M059J (cell line): ENCODE results near the gene LRRN2. TPM values are rescaled to one million over a fixed set of nuclear protein-coding genes. Genes with fewer than 3 reads are reported as not detected.
A peak's percentile ranks its signal among the peaks of the same experiment; 100 is the strongest.
"Not testable (repeated sequence)": the region's sequence is repeated elsewhere in the genome, so short reads cannot be mapped to it uniquely, and the experiment has no call there.

Experiments
- DNase-seq: peaks from one replicate; pipeline ENCODE4 v3.0.0-alpha.2; 2012; ENCODE audit warnings: low read depth
- total RNA-seq: library from RNA; depleted of rRNA; stranded (reverse); fragments of >200 nt; shearing (Covaris generic); gene quantifications from 2 replicates; pipeline ENCODE4 v1.2.3, GENCODE V29; 2014; rRNA removed

LRRN2 gene
- total RNA-seq = 0.02 TPM in 1 of 2 replicates, not detected in the other

DNA sequence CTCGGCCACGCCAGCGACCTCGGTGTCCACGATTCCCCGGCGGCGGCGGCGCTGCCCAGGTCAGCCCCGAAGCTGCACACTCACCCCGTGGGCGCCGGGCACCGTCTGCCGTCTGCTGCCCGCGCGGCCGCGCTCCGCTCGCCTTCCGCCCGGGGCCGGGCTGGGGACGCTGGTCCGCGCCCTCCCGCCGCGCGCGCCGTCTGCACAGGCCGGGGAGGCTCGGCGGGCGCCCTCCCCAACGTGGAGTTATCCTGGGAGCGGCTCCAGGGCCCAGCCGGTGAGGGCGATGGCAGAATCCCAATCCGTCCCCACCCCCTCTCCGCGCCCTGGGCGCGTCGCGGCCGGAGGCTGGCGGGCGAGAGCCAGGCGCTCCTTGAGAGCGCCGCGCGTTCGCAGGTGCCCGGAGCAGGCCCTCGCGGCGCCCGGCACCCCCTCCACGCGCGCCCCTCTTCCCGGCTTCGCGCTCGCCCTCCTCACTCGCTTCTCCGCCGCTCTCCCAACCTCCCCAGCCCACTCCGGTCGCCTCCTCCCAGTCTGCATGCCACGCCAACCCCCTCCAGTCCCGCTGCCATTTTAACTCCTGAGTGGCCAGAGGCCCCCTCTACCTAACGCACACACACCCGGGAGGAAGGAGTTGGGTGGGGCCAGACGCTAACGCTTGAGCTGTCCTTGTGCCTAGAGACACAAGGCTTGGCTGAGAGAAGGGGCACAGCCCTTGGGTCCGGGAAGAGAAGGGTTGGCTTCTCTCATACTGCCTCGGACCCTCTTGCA is at the start of gene LRRN2:
Gene LRRN2 (minus strand): TSS at position 503 of the 771 bp plus-strand sequence. CDS start 65,746 bp downstream, outside the sequence.
- DNase-seq = no peak

DNA sequence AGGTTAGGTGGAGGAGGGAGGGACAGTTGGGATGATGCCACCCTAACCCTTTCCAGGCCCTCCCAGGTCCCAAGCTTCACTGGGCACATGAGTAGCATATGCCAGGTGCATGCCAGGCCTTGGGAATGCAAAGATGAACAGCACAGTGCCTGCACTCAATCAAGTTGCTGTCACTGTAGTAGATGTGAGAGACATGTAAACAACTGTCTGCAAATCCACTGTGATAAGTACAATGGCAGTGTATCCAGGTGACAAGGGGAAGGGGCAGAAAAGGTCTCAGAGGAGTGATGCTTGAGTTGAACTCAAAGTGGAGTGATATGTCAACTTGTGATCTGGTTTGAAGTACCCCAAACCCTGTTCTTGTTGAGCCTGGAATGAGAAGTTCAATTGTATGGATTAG is 49.5 kb upstream of the LRRN2 start:
- no peak for DNase-seq

DNA sequence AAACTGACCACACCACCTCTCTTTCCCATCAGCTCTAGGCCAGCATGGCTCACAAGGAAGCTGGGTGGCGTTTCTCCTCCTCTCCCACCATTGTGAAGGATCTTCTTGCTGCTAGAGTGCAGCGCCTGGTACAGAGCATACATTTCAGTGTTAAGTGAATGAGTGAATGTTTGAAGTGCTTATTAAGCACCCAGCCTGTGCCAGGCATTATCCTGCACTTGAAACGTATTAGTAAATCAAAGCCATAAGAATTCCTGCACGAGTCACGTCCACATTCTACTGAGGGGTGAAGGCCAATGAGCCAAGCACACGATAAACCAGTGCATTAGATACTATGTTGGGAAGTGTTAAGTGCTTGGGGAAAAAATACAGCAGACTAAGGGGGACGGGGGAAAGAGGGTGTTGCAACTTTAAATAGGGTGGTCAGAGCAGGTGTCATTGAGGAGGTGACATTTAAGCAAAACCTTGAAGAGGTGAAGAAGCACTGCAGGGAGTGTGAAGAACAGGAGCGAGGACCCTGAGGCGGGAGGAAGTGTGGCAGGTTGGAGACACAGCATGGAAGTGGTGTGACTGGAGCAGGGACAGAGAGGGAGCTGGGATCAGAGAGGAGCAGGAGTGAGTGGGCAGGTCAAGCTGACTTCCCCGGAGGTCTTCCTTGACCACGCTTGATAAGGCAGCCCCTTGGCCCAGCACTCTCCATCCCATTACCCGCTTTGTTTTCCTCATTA is 48.5 kb upstream of the LRRN2 start:
- no peak for DNase-seq

DNA sequence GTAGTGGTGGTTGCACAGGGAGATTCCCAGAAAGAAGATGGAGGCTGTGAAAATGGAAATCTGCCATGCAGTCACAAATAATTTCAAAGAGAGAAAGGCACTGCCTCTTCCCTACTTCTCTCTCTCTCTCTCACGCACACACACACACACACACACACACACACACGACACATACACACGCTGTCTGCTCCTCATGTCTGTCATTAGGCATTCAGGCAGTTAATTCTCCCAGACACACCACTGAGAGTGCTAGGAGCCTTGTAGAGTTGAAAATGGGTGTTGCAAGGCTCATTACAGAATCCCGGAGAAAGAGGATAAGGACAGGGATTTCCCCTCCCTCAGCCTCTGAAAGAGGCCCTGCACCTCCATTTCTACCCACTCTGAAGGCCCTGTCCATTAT is 47.8 kb upstream of the LRRN2 start:
- no peak for DNase-seq

DNA sequence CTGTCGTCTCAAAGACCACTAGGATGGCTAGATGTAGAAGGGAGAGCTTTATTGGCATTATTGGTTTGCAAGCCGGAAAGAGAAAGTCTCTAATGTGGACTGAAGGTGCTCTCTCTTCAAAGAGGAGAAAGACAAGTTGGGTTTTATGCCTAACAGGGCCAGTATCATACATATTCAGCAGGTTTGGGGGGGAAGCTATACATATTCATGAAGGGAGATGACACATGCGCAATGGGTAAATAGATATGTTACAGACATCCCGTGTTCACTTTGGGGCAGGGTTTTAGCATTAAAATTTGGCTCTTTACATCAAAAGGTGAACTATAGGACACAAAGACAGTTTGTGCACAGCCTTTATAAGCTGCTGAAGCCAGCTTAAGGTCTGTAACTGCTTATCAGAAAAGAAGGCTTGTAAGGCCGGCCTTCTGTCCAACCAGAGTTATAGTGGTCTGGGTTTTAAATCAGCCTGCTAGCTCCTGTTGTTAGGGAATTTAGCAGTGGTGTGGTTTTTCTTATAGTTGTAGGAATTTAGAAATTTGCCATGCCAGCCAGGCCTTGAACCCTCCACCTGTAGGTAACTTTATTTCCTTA is 46.5 kb upstream of the LRRN2 start:
- no peak for DNase-seq

GRCh38 chr1:204731509-204731908 is 46.0 kb upstream of the LRRN2 start:
- DNase-seq = no peak

DNA sequence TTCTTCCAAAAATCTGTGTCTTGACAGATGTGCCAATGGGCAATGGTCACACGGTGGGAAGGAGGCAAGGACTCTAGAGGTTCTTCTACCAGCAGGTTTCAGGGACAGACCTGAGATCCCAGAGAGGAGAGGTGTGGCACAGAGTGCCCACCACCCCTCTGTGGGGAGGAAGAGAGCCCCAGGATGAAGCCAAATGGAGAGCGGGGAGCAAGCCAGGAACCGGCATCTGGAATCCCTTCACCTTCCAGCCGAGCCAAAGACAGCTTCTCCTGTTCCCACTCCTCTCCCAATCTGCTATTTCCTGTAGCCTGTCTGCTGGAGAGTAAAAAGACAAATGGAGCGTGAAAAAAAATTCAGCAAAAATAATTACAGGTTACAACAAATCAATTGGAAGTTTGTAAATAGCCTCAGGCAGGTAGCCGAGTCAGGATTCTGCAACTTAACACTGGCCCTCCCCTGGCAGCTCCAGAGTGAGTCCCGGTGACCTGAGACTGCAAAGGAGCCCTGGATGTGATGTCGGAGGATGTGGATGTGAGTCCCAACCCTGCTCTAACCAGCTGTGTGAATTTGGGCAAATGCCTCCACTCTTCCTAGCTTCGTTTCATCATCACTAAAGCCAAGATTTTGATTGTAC is 45.4 kb upstream of the LRRN2 start:
- DNase-seq = no peak

GRCh38 chr1:204729516-204729915 is 44.0 kb upstream of the LRRN2 start:
- no peak for DNase-seq

GRCh38 chr1:204728456-204728855 is 42.9 kb upstream of the LRRN2 start:
- DNase-seq = no peak

DNA sequence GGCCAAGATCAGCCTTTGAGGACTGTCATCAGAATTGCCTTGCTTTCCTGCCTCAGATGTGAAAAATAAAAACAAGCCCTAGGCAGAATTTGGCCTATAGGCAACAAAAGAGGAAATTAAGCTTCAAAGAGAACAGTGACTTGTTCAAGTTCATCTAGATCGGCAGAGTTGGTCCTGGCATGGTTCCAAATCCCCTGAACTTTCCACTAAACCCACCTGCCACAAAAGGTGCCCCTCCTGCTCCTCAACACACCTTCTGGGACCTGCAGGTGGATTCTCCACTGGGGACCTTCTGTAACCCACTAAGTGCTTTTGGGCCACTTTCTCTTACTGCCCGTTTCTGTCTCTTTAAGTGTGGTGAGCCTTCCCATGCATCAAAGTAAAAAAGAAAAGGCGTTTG is 42.5 kb upstream of the LRRN2 start:
- DNase-seq = no peak

DNA sequence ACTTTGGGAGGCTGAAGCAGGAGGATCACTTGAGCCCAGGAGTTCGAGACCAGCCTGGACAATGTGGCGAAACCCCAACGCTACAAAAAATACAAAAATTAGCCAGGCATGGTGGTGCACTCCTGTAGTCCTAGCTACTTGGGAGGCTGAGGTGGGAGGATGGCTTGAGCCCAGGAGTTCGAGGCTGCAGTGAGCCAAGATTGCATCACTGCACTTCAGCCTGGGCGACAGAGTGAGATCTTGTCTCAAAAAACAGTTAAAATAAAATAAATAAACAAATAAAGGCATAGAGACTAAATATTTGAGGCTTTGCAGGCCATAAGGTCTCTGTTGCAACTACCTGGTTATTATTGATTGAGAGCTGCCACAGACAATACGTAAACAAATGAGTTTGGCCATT is 41.9 kb upstream of the LRRN2 start:
- DNase-seq = not testable (repeated sequence)

DNA sequence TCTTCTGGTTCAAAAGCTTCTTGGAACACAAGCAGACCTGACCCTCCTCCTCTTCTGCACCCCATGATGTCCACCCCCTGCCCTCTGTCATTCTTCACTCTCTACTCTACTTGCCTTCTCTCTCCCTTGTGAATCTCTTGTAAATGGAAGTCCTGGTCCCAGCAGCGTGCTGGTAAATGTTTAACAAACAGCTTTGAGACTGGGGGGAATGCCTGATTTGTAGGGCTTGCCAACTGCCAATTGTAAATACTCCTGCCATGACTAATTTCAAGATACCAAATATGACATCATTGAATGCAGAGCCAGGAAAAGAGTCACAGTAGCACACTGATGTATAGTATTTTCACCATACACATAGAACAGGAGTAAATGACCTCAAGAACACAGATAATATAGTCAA is 40.9 kb upstream of the LRRN2 start:
- peak; percentile 54 for DNase-seq

DNA sequence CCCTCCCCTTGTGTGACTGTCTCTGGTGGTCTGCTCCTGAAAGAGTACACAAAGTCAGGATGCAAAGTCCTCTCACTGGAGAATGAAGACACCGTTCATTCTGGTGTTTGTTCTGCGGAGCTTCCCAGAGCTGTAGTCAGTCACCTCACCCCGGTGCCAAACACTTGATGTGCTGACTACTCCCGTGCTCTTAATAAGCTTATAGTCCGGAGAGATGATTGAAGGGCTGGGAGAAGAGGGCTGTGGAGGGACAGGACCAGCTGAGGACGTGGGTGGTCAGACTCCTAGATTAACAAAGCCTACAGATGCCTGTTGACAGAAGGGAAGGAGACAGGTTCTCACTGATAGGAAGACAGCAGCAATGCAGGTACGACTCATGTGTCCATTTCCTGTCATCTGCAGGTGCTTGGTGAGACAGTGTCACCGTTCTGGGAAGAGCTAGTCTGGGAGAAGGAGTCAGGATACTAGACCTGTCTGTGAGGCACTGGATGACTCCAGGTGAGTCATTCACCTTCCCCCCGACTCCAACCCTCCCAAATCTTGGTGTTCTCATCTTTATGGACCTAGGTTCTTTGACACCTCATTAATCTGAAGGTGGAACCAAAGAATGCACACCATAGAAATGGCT is 40.4 kb upstream of the LRRN2 start:
- no peak for DNase-seq

GRCh38 chr1:204723131-204723787 is 37.7 kb upstream of the LRRN2 start:
- DNase-seq = peak; percentile 27

- no peak for DNase-seq
These were observed 36.0 kb upstream of the LRRN2 start for GRCh38 chr1:204721373-204722055.

GRCh38 chr1:204716660-204717059 is 31.1 kb upstream of the LRRN2 start:
- DNase-seq = no peak

GRCh38 chr1:204714861-204715511 is 29.4 kb upstream of the LRRN2 start:
- peak; percentile 27 for DNase-seq

GRCh38 chr1:204714194-204714860 is 28.8 kb upstream of the LRRN2 start:
- no peak for DNase-seq

DNA sequence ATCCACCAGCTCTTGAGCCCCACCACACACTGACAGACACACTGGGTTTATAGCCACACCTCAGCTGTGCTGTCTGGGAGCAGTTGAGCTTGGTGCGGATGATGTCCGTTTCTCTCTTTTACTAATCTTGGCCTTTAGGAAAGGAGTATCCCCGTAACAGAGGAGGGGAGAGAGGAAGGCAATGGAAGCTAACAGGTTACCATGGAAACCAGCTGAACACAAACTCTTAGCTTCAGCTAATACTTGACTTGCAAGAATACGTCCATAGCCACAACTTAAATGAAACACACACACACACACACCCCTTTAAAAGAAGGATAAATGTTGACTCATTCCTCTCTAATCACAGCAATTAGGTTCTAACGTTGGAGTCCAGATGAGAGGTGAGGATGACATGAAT is 28.0 kb upstream of the LRRN2 start:
- no peak for DNase-seq
